ENCODE measurements around the gene UFD1. TPM values are rescaled to one million over a fixed set of nuclear protein-coding genes. Genes with fewer than 3 reads are reported as not detected.

UFD1 gene
- total RNA-seq, 4 donors from 2014 or later: 39.2 to 74.3 (median 43.5) TPM

GRCh38 chr22:19450363-19451175 lies 28.4 kb downstream of the UFD1 start:
- TF ChIP-seq CTCF (IDR thresholded peaks at IDR 0.05) (no peak), POLR2A (IDR thresholded peaks at IDR 0.05) (no peak)
- Histone ChIP-seq H3K27me3 (no peaks in the 10 kb centered on the region), H3K4me1 (peaks cover 0 to 23% (median 6%) of the 10 kb centered on the region in 4 donors), H3K27ac (no peak overlapping the region), H3K36me3 (peaks cover 0 to 46% (median 0%) of the 10 kb centered on the region in 3 donors), H3K4me3 (no peak overlapping the region), H3K9me3 (no peaks in the 10 kb centered on the region)
- no peak for DNase-seq

GRCh38 chr22:19449422-19449767 lies 29.6 kb downstream of the UFD1 start:
- no peaks in the 10 kb centered on the region for H3K27me3 ChIP-seq
- no peak overlapping the region for H3K27ac ChIP-seq
- H3K4me3 ChIP-seq: no peak overlapping the region
- H3K4me1 ChIP-seq: peaks cover 0 to 26% (median 6%) of the 10 kb centered on the region in 4 donors
- no peaks in the 10 kb centered on the region for H3K9me3 ChIP-seq
- H3K36me3 ChIP-seq: peaks cover 0 to 35% (median 0%) of the 10 kb centered on the region in 3 donors
- no peak for TF ChIP-seq CTCF (IDR thresholded peaks at IDR 0.05)
- TF ChIP-seq POLR2A (IDR thresholded peaks at IDR 0.05): no peak
- no peak for DNase-seq

- no peak for DNase-seq
- no peaks in the 10 kb centered on the region for H3K9me3 ChIP-seq
- TF ChIP-seq CTCF (IDR thresholded peaks at IDR 0.05) (no peak), POLR2A (IDR thresholded peaks at IDR 0.05) (no peak)
- peaks cover 0 to 26% (median 6%) of the 10 kb centered on the region in 4 donors for H3K4me1 ChIP-seq
- no peaks in the 10 kb centered on the region for H3K27me3 ChIP-seq
- peak overlapping the region in 1 of 4 donors; percentile 73 for H3K4me3 ChIP-seq
- peak overlapping the region in 2 of 4 donors; percentile 94 to 96 for H3K27ac ChIP-seq
- H3K36me3 ChIP-seq: peaks cover 0 to 35% (median 0%) of the 10 kb centered on the region in 3 donors
Measured at GRCh38 chr22:19448739-19449421, 30.1 kb downstream of the UFD1 start.

- Histone ChIP-seq H3K36me3 (peaks cover 0 to 34% (median 0%) of the 10 kb centered on the region in 3 donors), H3K27ac (peak overlapping the region; percentile 92 to 100 (median 95))
- peak; percentile 55 to 77 (median 75) for DNase-seq
Measured at GRCh38 chr22:19448076-19448607, 30.9 kb downstream of the UFD1 start.

More at GRCh38 chr22:19448076-19448607, 30.9 kb downstream of the UFD1 start:
- no peaks in the 10 kb centered on the region for H3K9me3 ChIP-seq
- no peak for TF ChIP-seq CTCF (IDR thresholded peaks at IDR 0.05)
- TF ChIP-seq POLR2A (IDR thresholded peaks at IDR 0.05): no peak
- H3K4me3 ChIP-seq: peak overlapping the region; percentile 73 to 98 (median 80)
- H3K4me1 ChIP-seq: peaks cover 0 to 26% (median 6%) of the 10 kb centered on the region in 4 donors
- H3K27me3 ChIP-seq: no peaks in the 10 kb centered on the region

Measured in Peyer's patch (tissue), 4 donors.